K562 (cell line): Measurements from ENCODE around the gene CHD5. TPM values are rescaled to one million over a fixed set of nuclear protein-coding genes. Genes with fewer than 3 reads are reported as not detected.

Experiments
- ATAC-seq: fragments of 200-7000 bp; cut with Tn5 transposase; 3 replicates; pipeline ENCODE4 v1.9.1; 2020; ENCODE audit warnings: moderate library complexity
- BruUV-seq: library from RNA; stranded (reverse); fragments of 400-500 nt; replicated peaks from 2 replicates; lab custom pipeline; 2021; lab: Mats Ljungman, UMichigan
- CTCF ChIA-PET: fragments of 300-600 bp; formaldehyde crosslinking; extraction: SDS; loops from one replicate; lab custom pipeline; 2021; ENCODE audit warnings: low intra/inter-chr PET ratio; lab: Yijun Ruan, JAX
- POLR2A ChIA-PET: fragments of 300-600, 350-650 bp; sonication (Branson Sonifier 250); formaldehyde crosslinking; extraction: SDS; loops from one replicate; lab custom pipeline; 2021; ENCODE audit warnings: antibody characterized with exemption, inconsistent platforms; lab: Yijun Ruan, JAX
- DNase-seq, 4 experiments: peaks; one replicate each; pipeline versions ENCODE4 v3.0.0 to v3.0.0-alpha.2; 2011 to 2018; ENCODE audit warnings: low spot score in 3 of 4, mixed read lengths in 3 of 4; ENCODE audit errors: extremely low read depth in 1 of 4
- FAIRE-seq: peaks from 2 replicates; lab custom pipeline; 2011; peaks lifted over from hg19 to GRCh38; lab: Jason Lieb, UNC
- H2AFZ ChIP-seq: 2 replicates; pipeline ENCODE4 v1.6.0; 2011; ENCODE audit warnings: low read depth, low read length, control low read depth, inconsistent platforms
- H3K27ac ChIP-seq: fragments of 200-600 bp; 3 replicates; pipeline ENCODE4 v1.8.0; 2011; ENCODE audit warnings: low read depth, mild to moderate bottlenecking, control low read depth, inconsistent platforms, low read length, moderate library complexity, mixed read lengths; ENCODE audit errors: extremely low read depth
- H3K27me3 ChIP-seq, 2 experiments: fragments of 300-600 bp in 1 of 2; 2 replicates in 1 of 2; 3 replicates in 1 of 2; pipeline versions ENCODE4 v1.6.0 to v1.8.0; 2011; ENCODE audit warnings: inconsistent platforms in 2 of 2, low read length in 2 of 2, mild to moderate bottlenecking in 1 of 2, mixed read lengths in 1 of 2, moderate library complexity in 1 of 2; ENCODE audit not compliant: control insufficient read depth in 2 of 2, insufficient read depth in 2 of 2
- H3K36me3 ChIP-seq: fragments of 300-600 bp; 3 replicates; pipeline ENCODE4 v1.8.0; 2011; ENCODE audit warnings: mild to moderate bottlenecking, low read length, inconsistent platforms; ENCODE audit not compliant: control insufficient read depth, insufficient read depth
- H3K4me1 ChIP-seq, 2 experiments: fragments of 200-600 bp in 1 of 2; replicated peaks in 1 of 2; 2 replicates in 1 of 2; 3 replicates in 1 of 2; pipeline versions ENCODE4 v1.5.1 to v1.8.0; 2011; ENCODE audit warnings: inconsistent platforms in 2 of 2, low read length in 2 of 2, mild to moderate bottlenecking in 1 of 2, mixed read lengths in 1 of 2, moderate library complexity in 1 of 2; ENCODE audit not compliant: control insufficient read depth in 2 of 2, insufficient read depth in 2 of 2
- H3K4me2 ChIP-seq: 2 replicates; pipeline ENCODE4 v1.6.1; 2011; ENCODE audit warnings: low read length, control low read depth, inconsistent platforms, mixed read lengths; ENCODE audit not compliant: insufficient read depth
- H3K4me3 ChIP-seq: fragments of 200-600 bp; sonication (generic), shearing (Covaris generic); 2 replicates; pipeline ENCODE4 v1.5.1; 2016; ENCODE audit warnings: control low read depth, inconsistent platforms
- H3K79me2 ChIP-seq: fragments of 200-600 bp; 3 replicates; pipeline ENCODE4 v1.8.0; 2011; ENCODE audit warnings: low read length, inconsistent platforms; ENCODE audit not compliant: control insufficient read depth, insufficient read depth
- H3K9ac ChIP-seq, 2 experiments: 2 replicates each; pipeline versions ENCODE4 v1.6.0 to v1.6.1; 2011; ENCODE audit warnings: low read depth in 2 of 2, low read length in 2 of 2, control low read depth in 1 of 2, inconsistent platforms in 1 of 2, mild to moderate bottlenecking in 1 of 2, mixed read lengths in 1 of 2; ENCODE audit not compliant: insufficient read depth in 1 of 2
- H3K9me1 ChIP-seq: one replicate; pipeline ENCODE4 v1.6.0; 2011; ENCODE audit warnings: inconsistent platforms, mild to moderate bottlenecking, low read length, moderate library complexity; ENCODE audit not compliant: control insufficient read depth, insufficient read depth
- H3K9me3 ChIP-seq: replicated peaks from 2 replicates; pipeline ENCODE4 v1.5.1; 2011; ENCODE audit warnings: low read depth, low read length, inconsistent platforms; ENCODE audit not compliant: control insufficient read depth, insufficient read depth
- H4K20me1 ChIP-seq: replicated peaks from 2 replicates; pipeline ENCODE4 v1.6.1; 2011; ENCODE audit warnings: low read length, inconsistent platforms, mixed read lengths; ENCODE audit not compliant: control insufficient read depth, insufficient read depth
- MTF1 ChIP-seq: fragments of 250-450 bp; sonication (Bioruptor Pico); IDR thresholded peaks from 2 replicates; pipeline ENCODE4 v1.9.0; 2021; ENCODE audit warnings: moderate library complexity, mild to moderate bottlenecking, inconsistent platforms, borderline replicate concordance
- MYBL2 ChIP-seq, 2 experiments: fragments of 450-650 bp in 1 of 2; sonication (generic) in 1 of 2; formaldehyde crosslinking in 1 of 2; IDR thresholded peaks; 2 replicates each; pipeline versions ENCODE4 v1.6.1 to v1.8.1; 2017 to 2022; ENCODE audit warnings: borderline replicate concordance in 1 of 2, inconsistent platforms in 1 of 2, low read depth in 1 of 2, mild to moderate bottlenecking in 1 of 2, missing genetic modification reagents in 1 of 2, moderate library complexity in 1 of 2
- POLR2AphosphoS5 ChIP-seq: IDR thresholded peaks from 2 replicates; pipeline ENCODE4 v1.6.1; 2011; ENCODE audit warnings: mild to moderate bottlenecking, low read depth, low read length, moderate library complexity; ENCODE audit not compliant: control insufficient read depth, insufficient read depth
- POU5F1 ChIP-seq: fragments of 150-350 bp; IDR thresholded peaks from 2 replicates; pipeline ENCODE4 v1.6.1; 2014; ENCODE audit warnings: borderline replicate concordance, low read length, low read depth, mild to moderate bottlenecking; ENCODE audit not compliant: partially characterized antibody
- SAFB2 ChIP-seq: fragments of 200-400 bp; formaldehyde crosslinking; IDR thresholded peaks from 2 replicates; pipeline ENCODE4 v1.6.1; 2018; ENCODE audit warnings: borderline replicate concordance, low read length, low read depth, moderate library complexity; ENCODE audit not compliant: severe bottlenecking
- ZNF134 ChIP-seq: fragments of 250-450 bp; sonication (Bioruptor Pico); conservative IDR thresholded peaks from 2 replicates; pipeline ENCODE4 v1.4.0; 2020
- ZNF217 ChIP-seq: sonication (generic); formaldehyde crosslinking; IDR thresholded peaks from 2 replicates; pipeline ENCODE4 v1.8.0; 2022; ENCODE audit warnings: mild to moderate bottlenecking, missing genetic modification reagents
- ZNF311 ChIP-seq: fragments of 250-450 bp; sonication (Bioruptor Pico); IDR thresholded peaks from 2 replicates; pipeline ENCODE4 v1.4.0; 2020; ENCODE audit warnings: mild to moderate bottlenecking, moderate library complexity
- ZNF586 ChIP-seq: fragments of 450-650 bp; formaldehyde crosslinking; conservative IDR thresholded peaks from 2 replicates; pipeline ENCODE4 v1.4.0; 2020; ENCODE audit warnings: mild to moderate bottlenecking, moderate library complexity
- ZNF766 ChIP-seq: fragments of 200-800 bp; sonication (Bioruptor generic); conservative IDR thresholded peaks from 2 replicates; pipeline ENCODE4 v1.6.1; 2016; ENCODE audit warnings: missing genetic modification characterization, missing compliant biosample characterization
- WGBS: fragments of 100-300 bp; shearing (Covaris generic); methylation state at CpG from one replicate; pipeline ENCODE4 v1.1.6; 2016; ENCODE audit warnings: low coverage, mixed read lengths; ENCODE audit not compliant: insufficient coverage; ENCODE audit errors: missing lambda C conversion rate; 5-methylcytosine and 5-hydroxymethylcytosine counted together
- in situ Hi-C: fragments of 300-500 bp; cut with MboI; formaldehyde crosslinking; loops from 4 replicates; pipeline ENCODE4 v1.15.0; 2018; ENCODE audit warnings: inconsistent platforms, mixed read lengths
- intact Hi-C: fragments of 100-400 bp; cut with micrococcal nuclease; formaldehyde crosslinking; loops from 2 replicates; pipeline ENCODE4 v1.14.2; 2022
- polyA plus RNA-seq, 8 experiments: library from polyadenylated mRNA; depleted of rRNA in 4 of 8; stranded (reverse) in 5 of 8; unstranded in 3 of 8; fragments of >200 nt; fragmentation: Nextera tagmentation in 2 of 8; fragmentation: Illumina TruSeq in 1 of 8; extraction: Ambion mirVana in 2 of 8; extraction: Trizol in 1 of 8; gene quantifications; 2 replicates each; pipeline versions ENCODE4 v1.2.1 to v1.2.3, GENCODE V29; 2011 to 2014; ENCODE audit warnings: inconsistent platforms in 1 of 8, missing spikeins in 1 of 8
- total RNA-seq, 7 experiments: library from RNA; depleted of rRNA in 6 of 7; stranded (reverse); fragments of >200 nt in 6 of 7; fragmentation: Illumina TruSeq in 2 of 7; extraction: Trizol in 2 of 7; gene quantifications; 2 replicates each; pipeline versions ENCODE4 v1.2.1 to v1.2.3, GENCODE V29; 2011 to 2021; ENCODE audit warnings: low replicate concordance in 1 of 7
- TF ChIP-seq, protein P1 (sequence below): fragments of 450-650 bp; IDR thresholded peaks from 2 replicates; pipeline ENCODE4 v1.6.1; 2016; ENCODE audit warnings: low read depth, mild to moderate bottlenecking, moderate library complexity
- TF ChIP-seq, protein P2 (sequence below): fragments of 450-650 bp; IDR thresholded peaks from 2 replicates; pipeline ENCODE4 v1.6.1; 2016
- TF ChIP-seq, protein P3 (sequence below), 2 experiments: fragments of 450-650 bp; IDR thresholded peaks; 2 replicates each; pipeline ENCODE4 v1.6.1; 2016
- TF ChIP-seq, protein P4 (sequence below): fragments of 450-650 bp; formaldehyde crosslinking; IDR thresholded peaks from 2 replicates; pipeline ENCODE4 v1.4.0; 2022; ENCODE audit warnings: mild to moderate bottlenecking, moderate library complexity

The CHD5 gene
- total and polyA plus RNA-seq, 9 of the 15 experiments (the other 6 are each of a cell fraction or from before 2014, with no cell fraction given): 0.03 to 0.52 (median 0.11) TPM; not detected in 2

DNA sequence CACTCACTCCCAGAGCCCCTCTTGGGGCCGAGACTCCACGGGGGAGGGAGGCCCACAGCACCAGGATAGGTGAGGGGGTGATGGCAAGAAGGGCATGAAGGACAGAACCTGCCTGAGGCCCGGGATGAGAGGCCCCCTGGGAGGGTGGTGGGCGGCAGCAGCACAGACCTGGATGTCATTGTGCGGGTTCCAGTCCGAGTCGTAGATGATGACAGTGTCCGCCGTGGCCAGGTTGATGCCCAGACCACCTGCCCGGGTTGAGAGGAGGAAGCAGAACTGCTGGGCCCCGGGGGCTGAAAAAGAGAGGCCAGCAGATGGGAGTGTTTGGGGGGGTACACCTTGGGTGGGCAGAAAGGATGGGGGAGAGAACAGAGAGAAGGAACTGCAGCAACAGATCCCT lies 50.1 kb downstream of the CHD5 start:
- Histone ChIP-seq H3K36me3 (no peaks in the 10 kb centered on the region), H4K20me1 (peaks cover 10% of the 10 kb centered on the region), H3K9me1 (peaks cover 3% of the 10 kb centered on the region), H3K27ac (no peak overlapping the region), H3K4me3 (no peak overlapping the region), H3K9ac (no peak overlapping the region), H2AFZ (no peak overlapping the region), H3K4me2 (no peak overlapping the region), H3K4me1 (peaks cover 0 to 42% of the 10 kb centered on the region in 2 experiments; a peak in 3 of 5 replicates), H3K79me2 (no peaks in the 10 kb centered on the region), H3K27me3 (peaks cover 34 to 76% of the 10 kb centered on the region in 2 experiments), H3K9me3 (peaks cover 7% of the 10 kb centered on the region; the same call in 1 of the 2 replicates)
- no peak for FAIRE-seq
- POLR2A ChIA-PET: no interaction called here
- BruUV-seq: no TSS peak
- CTCF ChIA-PET: interaction anchor here (0.6 kb wide), 1 partner anchor 185 kb away, joined by 5 read pairs; no protein-coding TSS in a partner anchor
- intact Hi-C loops: no loop called here
- ATAC-seq: no peak
- WGBS: 5% methylated on average over 11 of the region's 11 CpGs
- no peak for DNase-seq
- in situ Hi-C loops: no loop called here
- TF ChIP-seq, protein P1, sequence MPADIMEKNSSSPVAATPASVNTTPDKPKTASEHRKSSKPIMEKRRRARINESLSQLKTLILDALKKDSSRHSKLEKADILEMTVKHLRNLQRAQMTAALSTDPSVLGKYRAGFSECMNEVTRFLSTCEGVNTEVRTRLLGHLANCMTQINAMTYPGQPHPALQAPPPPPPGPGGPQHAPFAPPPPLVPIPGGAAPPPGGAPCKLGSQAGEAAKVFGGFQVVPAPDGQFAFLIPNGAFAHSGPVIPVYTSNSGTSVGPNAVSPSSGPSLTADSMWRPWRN: no peak
- TF ChIP-seq, protein P2, sequence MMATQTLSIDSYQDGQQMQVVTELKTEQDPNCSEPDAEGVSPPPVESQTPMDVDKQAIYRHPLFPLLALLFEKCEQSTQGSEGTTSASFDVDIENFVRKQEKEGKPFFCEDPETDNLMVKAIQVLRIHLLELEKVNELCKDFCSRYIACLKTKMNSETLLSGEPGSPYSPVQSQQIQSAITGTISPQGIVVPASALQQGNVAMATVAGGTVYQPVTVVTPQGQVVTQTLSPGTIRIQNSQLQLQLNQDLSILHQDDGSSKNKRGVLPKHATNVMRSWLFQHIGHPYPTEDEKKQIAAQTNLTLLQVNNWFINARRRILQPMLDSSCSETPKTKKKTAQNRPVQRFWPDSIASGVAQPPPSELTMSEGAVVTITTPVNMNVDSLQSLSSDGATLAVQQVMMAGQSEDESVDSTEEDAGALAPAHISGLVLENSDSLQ: no peak
- TF ChIP-seq ZNF311 (CRISPR knock-in tag): no peak
- TF ChIP-seq, protein P3, sequence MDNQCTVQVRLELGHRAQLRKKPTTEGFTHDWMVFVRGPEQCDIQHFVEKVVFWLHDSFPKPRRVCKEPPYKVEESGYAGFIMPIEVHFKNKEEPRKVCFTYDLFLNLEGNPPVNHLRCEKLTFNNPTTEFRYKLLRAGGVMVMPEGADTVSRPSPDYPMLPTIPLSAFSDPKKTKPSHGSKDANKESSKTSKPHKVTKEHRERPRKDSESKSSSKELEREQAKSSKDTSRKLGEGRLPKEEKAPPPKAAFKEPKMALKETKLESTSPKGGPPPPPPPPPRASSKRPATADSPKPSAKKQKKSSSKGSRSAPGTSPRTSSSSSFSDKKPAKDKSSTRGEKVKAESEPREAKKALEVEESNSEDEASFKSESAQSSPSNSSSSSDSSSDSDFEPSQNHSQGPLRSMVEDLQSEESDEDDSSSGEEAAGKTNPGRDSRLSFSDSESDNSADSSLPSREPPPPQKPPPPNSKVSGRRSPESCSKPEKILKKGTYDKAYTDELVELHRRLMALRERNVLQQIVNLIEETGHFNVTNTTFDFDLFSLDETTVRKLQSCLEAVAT (IDR thresholded peaks at IDR 0.05): no peak
- no peak for TF ChIP-seq ZNF134 (CRISPR knock-in tag)
- TF ChIP-seq, protein P4, sequence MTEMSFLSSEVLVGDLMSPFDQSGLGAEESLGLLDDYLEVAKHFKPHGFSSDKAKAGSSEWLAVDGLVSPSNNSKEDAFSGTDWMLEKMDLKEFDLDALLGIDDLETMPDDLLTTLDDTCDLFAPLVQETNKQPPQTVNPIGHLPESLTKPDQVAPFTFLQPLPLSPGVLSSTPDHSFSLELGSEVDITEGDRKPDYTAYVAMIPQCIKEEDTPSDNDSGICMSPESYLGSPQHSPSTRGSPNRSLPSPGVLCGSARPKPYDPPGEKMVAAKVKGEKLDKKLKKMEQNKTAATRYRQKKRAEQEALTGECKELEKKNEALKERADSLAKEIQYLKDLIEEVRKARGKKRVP (CRISPR knock-in tag): no peak
- TF ChIP-seq MYBL2 (IDR thresholded peaks at IDR 0.05; ENCODE audit: low read depth): no peak
- TF ChIP-seq MYBL2 (CRISPR knock-in tag; IDR thresholded peaks at IDR 0.05; ENCODE audit: borderline replicate concordance): no peak
- TF ChIP-seq MTF1 (CRISPR knock-in tag): no peak
- TF ChIP-seq ZNF217: no peak
- TF ChIP-seq POLR2AphosphoS5: no peak
- no peak for TF ChIP-seq SAFB2
- no peak for TF ChIP-seq POU5F1
- TF ChIP-seq ZNF586 (CRISPR knock-in tag): no peak
- no peak for TF ChIP-seq ZNF766 (CRISPR knock-in tag)
